B cell (primary cell): ENCODE data around the gene COL5A2. TPM values are rescaled to one million over a fixed set of nuclear protein-coding genes. Genes with fewer than 3 reads are reported as not detected.

Source experiments
- ATAC-seq: fragments of 200-7000 bp; cut with Tn5 transposase; one replicate; pipeline ENCODE4 v1.10.0; 2021; ENCODE audit warnings: low read depth, mild to moderate bottlenecking, moderate number of reproducible peaks, moderate library complexity
- CTCF ChIA-PET: fragments of 350-600 bp; sonication (Branson Sonifier 250); formaldehyde crosslinking; loops from one replicate; lab custom pipeline; 2021; ENCODE audit warnings: antibody characterized with exemption, inconsistent platforms; lab: Charles Lee
- POLR2A ChIA-PET: fragments of 350-600 bp; sonication (Branson Sonifier 250); formaldehyde crosslinking; loops from one replicate; lab custom pipeline; 2021; ENCODE audit warnings: antibody characterized with exemption; lab: Charles Lee
- DNase-seq: peaks from one replicate; pipeline ENCODE4 v3.0.0; 2013
- H2AFZ ChIP-seq: 2 replicates; pipeline ENCODE4 v1.6.1; 2012; ENCODE audit warnings: mild to moderate bottlenecking, low read depth, low read length; ENCODE audit not compliant: insufficient read depth, poor library complexity, severe bottlenecking
- H3K27ac ChIP-seq, 2 donors: 1 replicate in 1 of 2; 2 replicates in 1 of 2; pipeline ENCODE4 v1.5.1; 2012 to 2013; ENCODE audit warnings: low read length in 2 of 2, mild to moderate bottlenecking in 2 of 2, moderate library complexity in 1 of 2
- H3K27me3 ChIP-seq, 4 experiments: fragments of 200-600 bp in 1 of 4; sonication (generic) in 1 of 4; replicated peaks in 1 of 4; 1 replicate in 2 of 4; 2 replicates in 2 of 4; pipeline versions ENCODE4 v1.6.1 to v1.7.0; 2013 to 2016; ENCODE audit warnings: low read length in 3 of 4, mild to moderate bottlenecking in 2 of 4, mixed read lengths in 1 of 4, moderate library complexity in 1 of 4; ENCODE audit not compliant: insufficient read depth in 4 of 4, control insufficient read depth in 3 of 4; ENCODE audit errors: control extremely low read depth in 1 of 4
- H3K36me3 ChIP-seq, 2 experiments: replicated peaks in 1 of 2; 1 replicate in 1 of 2; 2 replicates in 1 of 2; pipeline versions ENCODE4 v1.6.1 to v1.7.1; 2013; ENCODE audit warnings: low read length in 1 of 2; ENCODE audit not compliant: insufficient read depth in 2 of 2, control insufficient read depth in 1 of 2; ENCODE audit errors: control extremely low read depth in 1 of 2, extremely low read depth in 1 of 2
- H3K4me1 ChIP-seq, 2 donors: fragments of 200-600 bp in 1 of 2; sonication (generic) in 1 of 2; 1 replicate in 1 of 2; 2 replicates in 1 of 2; pipeline versions ENCODE4 v1.5.1 to v1.6.1; 2013 to 2017; ENCODE audit warnings: low read length in 2 of 2; ENCODE audit not compliant: control insufficient read depth in 2 of 2, insufficient read depth in 2 of 2
- H3K4me2 ChIP-seq: replicated peaks from 2 replicates; pipeline ENCODE3; 2012; ENCODE audit warnings: mild to moderate bottlenecking, low read depth, low read length; ENCODE audit not compliant: poor library complexity, severe bottlenecking
- H3K4me3 ChIP-seq, 5 experiments: fragments of 200-600 bp in 1 of 5; sonication (generic) in 1 of 5; 1 replicate in 3 of 5; 2 replicates in 2 of 5; pipeline versions ENCODE4 v1.5.1 to v1.7.0; 2011 to 2016; ENCODE audit warnings: low read length in 4 of 5, mild to moderate bottlenecking in 4 of 5, low read depth in 2 of 5, control low read depth in 1 of 5, moderate library complexity in 1 of 5; ENCODE audit not compliant: insufficient read depth in 1 of 5; ENCODE audit errors: control extremely low read depth in 1 of 5, extremely low read depth in 1 of 5
- H3K79me2 ChIP-seq: fragments of 200-600 bp; sonication (generic); one replicate; pipeline ENCODE4 v1.6.0; 2016; ENCODE audit warnings: low read length; ENCODE audit not compliant: control insufficient read depth, insufficient read depth
- H3K9ac ChIP-seq: fragments of 200-600 bp; sonication (generic); 2 replicates; pipeline ENCODE4 v1.6.1; 2017; ENCODE audit warnings: mild to moderate bottlenecking, low read length, moderate library complexity
- H3K9me3 ChIP-seq, 3 donors: one replicate each; pipeline versions ENCODE4 v1.6.1 to v1.7.1; 2013; ENCODE audit warnings: low read length in 2 of 3; ENCODE audit not compliant: control insufficient read depth in 2 of 3, insufficient read depth in 1 of 3; ENCODE audit errors: control extremely low read depth in 1 of 3
- H4K20me1 ChIP-seq: 2 replicates; pipeline ENCODE4 v1.6.0; 2012; ENCODE audit warnings: mild to moderate bottlenecking, low read length; ENCODE audit not compliant: insufficient read depth, control insufficient read depth, poor library complexity, severe bottlenecking
- H3K27ac Mint-ChIP-seq: one replicate; pipeline ENCODE4 v1.8.0; 2021; ENCODE audit warnings: mixed read lengths
- H3K27me3 Mint-ChIP-seq: one replicate; pipeline ENCODE4 v1.8.0; 2021; ENCODE audit warnings: mixed read lengths
- H3K4me1 Mint-ChIP-seq: one replicate; pipeline ENCODE4 v1.8.0; 2021; ENCODE audit warnings: mixed read lengths
- H3K4me3 Mint-ChIP-seq: one replicate; pipeline ENCODE4 v1.8.0; 2021; ENCODE audit warnings: mixed read lengths
- H3K9me3 Mint-ChIP-seq: one replicate; pipeline ENCODE4 v1.8.0; 2022; ENCODE audit warnings: mixed read lengths; ENCODE audit not compliant: insufficient read depth
- EZH2 ChIP-seq: IDR thresholded peaks from 2 replicates; pipeline ENCODE4 v1.6.1; 2012; ENCODE audit warnings: borderline replicate concordance, low read depth, mild to moderate bottlenecking, moderate library complexity, low read length; ENCODE audit not compliant: insufficient read depth, poor library complexity, severe bottlenecking
- WGBS: methylation state at CpG from one replicate; pipeline ENCODE4 v1.1.5; 2013; ENCODE audit warnings: missing lambda C conversion rate; ENCODE audit not compliant: insufficient coverage; 5-methylcytosine and 5-hydroxymethylcytosine counted together
- intact Hi-C: fragments of 100-400 bp; cut with micrococcal nuclease; formaldehyde crosslinking; loops from one replicate; pipeline ENCODE4 v1.10.0; 2022
- polyA plus RNA-seq: library from polyadenylated mRNA; depleted of rRNA; stranded (reverse); fragments of >200 nt; gene quantifications from 2 replicates; pipeline ENCODE4 v1.2.3, GENCODE V29; 2012
- total RNA-seq, 2 donors: library from RNA; stranded (reverse); fragments of 120-200 nt in 1 of 2; gene quantifications; 1 replicate in 1 of 2; 2 replicates in 1 of 2; pipeline versions ENCODE4 v1.2.3 to v1.2.4, GENCODE V29; 2013 to 2022
- TF ChIP-seq, protein P1 (sequence below): fragments of 200-600 bp; IDR thresholded peaks from one replicate; pipeline ENCODE4 v1.8.0; 2022; ENCODE audit warnings: antibody characterized with exemption, mild to moderate bottlenecking

The COL5A2 gene
- total and polyA plus RNA-seq, 2 donors (not counting 1 experiment from before 2014, with no cell fraction given), result 0.44 to 0.45 TPM

DNA sequence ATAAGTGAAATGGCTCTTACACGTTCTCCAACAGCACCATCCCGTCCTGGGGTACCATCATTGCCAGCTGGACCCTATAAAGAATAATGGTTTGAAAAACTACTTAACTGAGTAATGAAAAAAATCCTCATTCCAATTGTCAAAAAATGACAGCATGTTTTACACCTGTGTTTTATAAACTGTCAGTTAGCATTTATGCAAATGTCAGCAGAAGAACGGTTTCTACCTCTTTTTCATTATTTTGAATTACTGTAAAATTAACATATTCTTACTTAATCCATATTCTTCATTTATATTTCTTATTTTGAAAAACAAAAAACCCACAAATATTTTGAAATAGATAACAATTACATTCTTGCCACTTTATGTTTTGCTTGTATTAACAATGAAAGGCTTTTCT, 131.4 kb downstream of the COL5A2 start:
- Mint-ChIP-seq H3K9me3 (no peaks in the 10 kb centered on the region), H3K4me3 (no peak overlapping the region), H3K27me3 (no peaks in the 10 kb centered on the region), H3K27ac (no peak overlapping the region), H3K4me1 (no peaks in the 10 kb centered on the region)
- ChIA-PET CTCF (no interaction called here), POLR2A (no interaction called here)
- Histone ChIP-seq H3K4me3 (no peak overlapping the region), H3K4me1 (no peaks in the 10 kb centered on the region), H4K20me1 (no peaks in the 10 kb centered on the region), H2AFZ (no peak overlapping the region), H3K9me3 (no peaks in the 10 kb centered on the region), H3K79me2 (no peaks in the 10 kb centered on the region), H3K27ac (no peak overlapping the region), H3K9ac (no peak overlapping the region), H3K27me3 (no peaks in the 10 kb centered on the region), H3K4me2 (no peak overlapping the region), H3K36me3 (no peaks in the 10 kb centered on the region)
- ATAC-seq, result no peak
- no peak for DNase-seq
- no peak for TF ChIP-seq EZH2
- TF ChIP-seq, protein P1, sequence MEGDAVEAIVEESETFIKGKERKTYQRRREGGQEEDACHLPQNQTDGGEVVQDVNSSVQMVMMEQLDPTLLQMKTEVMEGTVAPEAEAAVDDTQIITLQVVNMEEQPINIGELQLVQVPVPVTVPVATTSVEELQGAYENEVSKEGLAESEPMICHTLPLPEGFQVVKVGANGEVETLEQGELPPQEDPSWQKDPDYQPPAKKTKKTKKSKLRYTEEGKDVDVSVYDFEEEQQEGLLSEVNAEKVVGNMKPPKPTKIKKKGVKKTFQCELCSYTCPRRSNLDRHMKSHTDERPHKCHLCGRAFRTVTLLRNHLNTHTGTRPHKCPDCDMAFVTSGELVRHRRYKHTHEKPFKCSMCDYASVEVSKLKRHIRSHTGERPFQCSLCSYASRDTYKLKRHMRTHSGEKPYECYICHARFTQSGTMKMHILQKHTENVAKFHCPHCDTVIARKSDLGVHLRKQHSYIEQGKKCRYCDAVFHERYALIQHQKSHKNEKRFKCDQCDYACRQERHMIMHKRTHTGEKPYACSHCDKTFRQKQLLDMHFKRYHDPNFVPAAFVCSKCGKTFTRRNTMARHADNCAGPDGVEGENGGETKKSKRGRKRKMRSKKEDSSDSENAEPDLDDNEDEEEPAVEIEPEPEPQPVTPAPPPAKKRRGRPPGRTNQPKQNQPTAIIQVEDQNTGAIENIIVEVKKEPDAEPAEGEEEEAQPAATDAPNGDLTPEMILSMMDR, result no peak
- no CpG with 5 or more reads among the region's 3 CpGs for WGBS
- intact Hi-C loops, result no loop called here

DNA sequence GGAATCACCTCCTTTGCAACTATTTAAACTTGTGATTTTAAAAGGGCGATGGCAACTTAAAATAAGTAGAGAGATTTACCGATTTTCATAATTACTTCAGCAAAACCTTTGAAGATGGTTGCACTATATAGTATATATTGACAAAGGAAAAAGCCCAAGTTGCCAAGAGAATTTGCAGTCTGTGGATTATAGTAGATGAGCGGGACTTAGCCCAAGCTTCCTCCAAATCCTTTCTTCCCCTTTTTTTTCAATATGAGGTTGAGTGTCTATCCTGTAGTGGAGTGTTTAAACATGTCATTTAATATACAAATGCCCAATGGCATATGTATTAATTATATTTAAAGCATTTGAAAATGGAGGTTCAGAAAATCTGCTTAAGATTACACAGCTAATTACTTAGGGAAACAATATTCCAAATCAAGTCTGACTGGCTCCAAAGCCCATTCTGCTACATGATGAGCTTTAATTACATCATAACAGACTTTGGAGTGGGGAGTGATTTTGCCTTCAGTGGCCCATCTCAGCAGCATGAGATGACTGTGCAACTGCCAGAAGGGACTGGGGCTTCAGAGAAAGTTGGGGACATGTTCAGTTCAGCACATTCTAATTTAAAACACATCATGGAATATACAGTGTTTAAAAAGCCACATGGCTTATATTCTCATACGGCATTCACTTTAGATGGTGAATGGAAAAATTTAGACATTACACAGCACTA, 132.2 kb downstream of the COL5A2 start:
- Histone ChIP-seq H3K4me1 (no peaks in the 10 kb centered on the region), H4K20me1 (no peaks in the 10 kb centered on the region), H2AFZ (no peak overlapping the region), H3K4me3 (no peak overlapping the region), H3K4me2 (no peak overlapping the region), H3K79me2 (no peaks in the 10 kb centered on the region), H3K9me3 (no peaks in the 10 kb centered on the region), H3K36me3 (no peaks in the 10 kb centered on the region), H3K9ac (no peak overlapping the region), H3K27me3 (no peaks in the 10 kb centered on the region), H3K27ac (no peak overlapping the region)
- no peak overlapping the region for H3K27ac Mint-ChIP-seq
- H3K27me3 Mint-ChIP-seq, result no peaks in the 10 kb centered on the region
- WGBS, result no CpG with 5 or more reads among the region's 4 CpGs
- intact Hi-C loops, result no loop called here
- H3K9me3 Mint-ChIP-seq, result no peaks in the 10 kb centered on the region
- CTCF ChIA-PET, result no interaction called here
- no peak overlapping the region for H3K4me3 Mint-ChIP-seq
- TF ChIP-seq, protein P1, result no peak
- no peak for TF ChIP-seq EZH2
- ATAC-seq, result no peak
- no peak for DNase-seq
- H3K4me1 Mint-ChIP-seq, result no peaks in the 10 kb centered on the region
- POLR2A ChIA-PET, result no interaction called here
